ES-I3 (cell line): Measurements from ENCODE around the gene CTIF.

Source experiments
- H3K36me3 ChIP-seq: 2 replicates; pipeline ENCODE4 v1.6.1; 2013; ENCODE audit warnings: mild to moderate bottlenecking, low read length, control low read depth, moderate library complexity; ENCODE audit not compliant: insufficient read depth
- H3K4me1 ChIP-seq: 2 replicates; pipeline ENCODE4 v1.6.1; 2013; ENCODE audit warnings: mild to moderate bottlenecking, control low read depth, low read length; ENCODE audit not compliant: insufficient read depth
- H3K9ac ChIP-seq: 2 replicates; pipeline ENCODE4 v1.6.1; 2013; ENCODE audit warnings: low read depth, mild to moderate bottlenecking, low read length, moderate library complexity
- H3K9me3 ChIP-seq: 2 replicates; pipeline ENCODE4 v1.6.1; 2013; ENCODE audit warnings: mild to moderate bottlenecking, low read length, moderate library complexity; ENCODE audit not compliant: control insufficient read depth, insufficient read depth

The CTIF gene

DNA sequence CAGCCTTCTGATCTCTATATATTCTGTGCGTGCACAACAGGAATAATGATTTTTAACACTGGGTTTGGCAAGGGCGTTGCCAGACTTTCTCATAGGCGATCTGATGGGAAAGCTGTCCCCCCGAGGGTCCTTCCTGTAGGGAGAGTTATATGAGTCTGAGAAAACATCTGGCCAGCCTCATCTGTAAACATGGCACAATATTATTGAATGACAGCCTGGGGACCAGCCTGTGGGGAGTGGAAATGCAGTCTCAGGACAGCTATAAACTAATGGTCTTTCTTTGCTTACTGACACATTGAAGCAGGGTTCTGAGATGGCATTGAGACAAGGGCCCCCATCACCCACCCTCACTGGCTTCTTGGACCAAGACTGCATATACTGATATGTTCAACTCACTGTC lies 62.5 kb downstream of the CTIF start:
- Histone ChIP-seq H3K36me3 (no peaks in the 10 kb centered on the region), H3K4me1 (0 out of 2 replicates have a peak, but pooled peaks cover 3% of the 10 kb centered on the region)

DNA sequence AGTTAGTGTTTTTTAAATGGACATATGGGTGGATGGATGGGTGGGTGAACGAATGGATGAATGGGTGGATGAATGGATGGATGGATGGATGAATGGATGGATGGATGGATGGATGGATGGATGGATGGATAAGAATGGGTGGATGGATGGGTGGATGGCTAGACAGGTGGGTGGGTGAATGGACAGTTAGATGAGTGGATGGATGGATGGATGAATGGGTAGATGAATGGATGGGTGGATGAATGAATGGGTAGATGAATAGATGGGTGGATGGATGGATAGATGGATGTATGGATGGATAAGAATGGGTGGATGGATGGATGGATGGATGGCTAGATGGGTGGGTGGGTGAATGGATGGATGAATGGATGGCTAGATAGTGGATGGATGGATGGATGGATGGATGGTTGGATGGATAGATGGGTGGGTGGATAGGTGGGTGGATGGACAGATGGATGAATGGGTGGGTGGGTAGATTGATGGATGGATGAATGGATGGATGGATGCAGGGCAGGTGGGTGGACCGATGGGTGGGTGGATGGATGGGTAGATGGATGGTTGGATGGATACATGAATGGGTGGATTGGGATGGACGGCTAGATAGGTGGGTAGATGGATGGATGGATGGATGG lies 64.0 kb downstream of the CTIF start:
- H3K36me3 ChIP-seq, result no peaks in the 10 kb centered on the region
- H3K9me3 ChIP-seq, result no peaks in the 10 kb centered on the region
- H3K9ac ChIP-seq, result no peak overlapping the region
- 0 out of 2 replicates have a peak, but pooled peaks cover 3% of the 10 kb centered on the region for H3K4me1 ChIP-seq

More for the DNA sequence above, 62.5 kb downstream of the CTIF start:
- Histone ChIP-seq H3K9me3 (no peaks in the 10 kb centered on the region), H3K9ac (no peak overlapping the region)

DNA sequence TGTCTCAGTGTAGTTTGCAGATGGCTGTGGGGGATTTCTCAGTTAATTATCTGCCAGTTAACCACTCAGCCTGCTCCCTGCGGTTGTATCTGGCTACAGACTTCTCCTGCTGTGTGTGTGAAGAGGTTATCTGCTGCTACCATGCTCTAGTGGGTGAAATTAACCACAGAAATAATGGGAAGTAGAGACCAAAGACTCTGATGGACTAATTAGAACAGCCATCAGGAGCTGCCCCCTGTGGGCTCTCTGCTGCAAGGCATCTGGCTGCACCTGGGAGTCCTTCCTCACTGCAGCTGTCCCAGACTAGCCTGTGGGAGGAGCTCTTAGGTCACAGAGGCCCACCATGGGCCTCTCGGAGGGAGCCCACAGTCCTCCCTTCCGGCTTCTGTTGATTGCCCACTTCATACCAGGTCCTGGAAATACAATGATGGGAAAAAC lies 66.6 kb downstream of the CTIF start:
- no peaks in the 10 kb centered on the region for H3K36me3 ChIP-seq
- H3K9me3 ChIP-seq, result no peaks in the 10 kb centered on the region
- no peak overlapping the region for H3K9ac ChIP-seq
- H3K4me1 ChIP-seq, result 0 out of 2 replicates have a peak, but pooled peaks cover 3% of the 10 kb centered on the region

DNA sequence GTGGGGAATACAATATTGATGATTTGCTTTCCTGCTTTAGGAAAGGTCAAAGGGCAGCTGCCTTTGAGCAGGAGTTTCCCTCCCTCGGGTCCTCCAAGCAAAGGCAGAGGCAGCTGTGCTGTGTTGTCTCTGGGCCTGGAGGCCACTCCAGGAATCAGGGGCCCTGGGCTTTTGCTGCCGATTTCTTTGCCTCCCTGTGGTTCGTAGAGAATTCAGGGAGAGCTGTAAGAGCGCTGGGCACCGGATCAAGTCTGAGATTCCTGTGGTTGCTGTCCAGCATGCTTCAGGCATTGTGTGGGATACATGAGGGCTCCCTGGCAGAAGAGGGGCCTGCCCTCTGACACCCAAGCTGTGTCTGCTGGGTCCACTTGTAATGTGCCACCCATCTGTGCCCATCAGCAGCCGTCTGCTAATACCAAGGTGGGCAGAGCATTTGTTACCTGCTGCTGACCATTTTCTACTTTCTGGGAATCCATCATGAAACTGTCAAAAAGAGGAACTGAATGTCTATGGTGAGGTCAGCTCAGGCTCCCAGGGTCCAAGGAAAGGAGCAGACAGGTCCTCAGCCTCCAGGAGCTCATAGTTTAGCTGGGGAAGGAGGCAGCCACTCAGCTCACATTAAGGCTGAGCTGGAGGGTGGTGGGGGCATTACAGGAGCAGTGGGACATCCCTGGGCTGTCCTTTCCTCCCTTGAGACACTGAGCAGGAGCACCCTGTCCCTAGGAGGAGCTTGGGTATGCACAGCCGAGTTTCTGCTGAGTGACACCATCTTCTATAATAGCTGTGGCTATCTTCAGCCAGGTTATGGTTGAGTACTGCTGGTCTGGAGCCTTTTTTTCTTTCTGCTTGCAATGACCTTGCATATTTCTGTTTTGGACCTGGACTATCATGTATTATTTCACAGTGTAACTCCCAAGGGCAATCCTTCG lies 68.5 kb downstream of the CTIF start:
- Histone ChIP-seq H3K9me3 (no peaks in the 10 kb centered on the region), H3K36me3 (no peaks in the 10 kb centered on the region), H3K9ac (no peak overlapping the region), H3K4me1 (0 out of 2 replicates have a peak, but pooled peaks cover 3% of the 10 kb centered on the region)

GRCh38 chr18:48608581-48608980 lies 69.8 kb downstream of the CTIF start:
- no peak overlapping the region for H3K9ac ChIP-seq
- H3K36me3 ChIP-seq, result no peaks in the 10 kb centered on the region
- 0 out of 2 replicates have a peak, but pooled peaks cover 3% of the 10 kb centered on the region for H3K4me1 ChIP-seq
- no peaks in the 10 kb centered on the region for H3K9me3 ChIP-seq

- 0 out of 2 replicates have a peak, but pooled peaks cover 3% of the 10 kb centered on the region for H3K4me1 ChIP-seq
- no peaks in the 10 kb centered on the region for H3K9me3 ChIP-seq
- H3K9ac ChIP-seq, result no peak overlapping the region
- no peaks in the 10 kb centered on the region for H3K36me3 ChIP-seq
These were observed 70.3 kb downstream of the CTIF start for GRCh38 chr18:48609114-48609513.

DNA sequence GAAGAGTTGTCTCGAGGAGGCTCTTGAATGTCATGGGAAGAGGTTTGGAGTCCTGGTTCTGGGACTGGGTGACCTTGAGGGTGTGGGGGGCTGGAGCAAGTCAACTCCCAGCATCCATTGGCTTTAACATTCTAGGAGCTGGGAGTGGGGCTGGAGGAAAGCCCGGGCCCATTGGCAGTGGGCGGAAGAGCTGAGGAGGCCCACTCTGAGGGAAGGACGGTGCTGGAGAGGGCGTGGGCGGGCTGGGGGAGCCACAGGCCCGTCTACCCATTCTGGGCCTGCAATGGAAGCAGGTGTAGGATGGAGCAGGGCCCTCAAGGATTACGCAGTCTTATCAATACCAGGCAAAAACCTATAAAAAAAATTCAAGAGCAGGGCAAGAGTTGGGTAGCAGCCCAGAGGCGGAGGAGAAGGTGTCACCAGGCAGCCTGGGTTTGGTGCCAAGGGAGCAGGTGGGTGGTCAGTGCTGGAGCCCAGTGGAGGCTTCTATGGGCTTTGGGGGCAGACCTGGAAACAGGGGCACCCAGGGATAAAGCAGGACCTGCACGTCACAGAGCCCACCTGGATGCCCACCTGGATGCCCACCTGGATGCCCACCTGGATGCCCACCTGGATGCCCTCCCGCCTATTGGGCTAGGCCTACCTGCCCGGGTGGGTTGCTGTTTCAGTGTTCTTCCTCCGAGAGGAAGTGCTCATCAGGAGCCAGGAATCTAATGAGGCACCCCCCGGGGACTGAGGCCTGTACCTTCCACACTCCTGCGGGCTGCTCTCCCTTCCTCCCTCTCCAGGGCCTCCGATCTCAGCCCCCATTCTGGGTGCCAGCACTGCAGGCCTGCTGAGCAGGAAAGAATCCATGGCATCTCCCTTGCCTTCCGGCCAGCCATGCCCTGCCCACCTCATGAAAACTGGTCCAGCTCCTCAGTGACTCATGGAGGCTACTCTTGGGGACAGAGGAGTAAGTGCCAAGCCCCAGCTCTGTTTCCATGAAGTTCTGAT lies 71.3 kb downstream of the CTIF start:
- H3K36me3 ChIP-seq, result no peaks in the 10 kb centered on the region
- H3K9me3 ChIP-seq, result no peaks in the 10 kb centered on the region
- H3K4me1 ChIP-seq, result 0 out of 2 replicates have a peak, but pooled peaks cover 2% of the 10 kb centered on the region
- H3K9ac ChIP-seq, result no peak overlapping the region

DNA sequence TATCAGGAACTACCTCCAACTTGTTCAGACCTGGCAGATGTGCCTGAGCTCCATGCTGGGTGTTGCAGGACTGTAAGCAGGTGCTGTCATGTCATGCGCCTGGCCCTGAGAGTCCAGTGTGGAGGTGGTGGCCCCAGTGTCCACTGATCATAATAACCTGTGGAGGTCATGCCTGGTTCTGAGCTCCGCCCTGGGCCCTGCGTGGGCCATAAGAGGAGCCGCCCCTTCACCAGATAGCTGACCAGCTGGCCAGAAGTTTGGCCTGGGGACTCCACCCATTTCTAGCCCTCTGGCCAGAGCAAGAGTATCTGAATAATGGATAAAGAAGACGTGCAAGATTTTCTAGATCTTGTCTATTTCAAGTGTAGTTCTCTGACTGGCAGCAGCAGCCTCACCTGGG lies 72.4 kb downstream of the CTIF start:
- Histone ChIP-seq H3K9ac (no peak overlapping the region), H3K4me1 (no peaks in the 10 kb centered on the region), H3K9me3 (no peaks in the 10 kb centered on the region), H3K36me3 (no peaks in the 10 kb centered on the region)

DNA sequence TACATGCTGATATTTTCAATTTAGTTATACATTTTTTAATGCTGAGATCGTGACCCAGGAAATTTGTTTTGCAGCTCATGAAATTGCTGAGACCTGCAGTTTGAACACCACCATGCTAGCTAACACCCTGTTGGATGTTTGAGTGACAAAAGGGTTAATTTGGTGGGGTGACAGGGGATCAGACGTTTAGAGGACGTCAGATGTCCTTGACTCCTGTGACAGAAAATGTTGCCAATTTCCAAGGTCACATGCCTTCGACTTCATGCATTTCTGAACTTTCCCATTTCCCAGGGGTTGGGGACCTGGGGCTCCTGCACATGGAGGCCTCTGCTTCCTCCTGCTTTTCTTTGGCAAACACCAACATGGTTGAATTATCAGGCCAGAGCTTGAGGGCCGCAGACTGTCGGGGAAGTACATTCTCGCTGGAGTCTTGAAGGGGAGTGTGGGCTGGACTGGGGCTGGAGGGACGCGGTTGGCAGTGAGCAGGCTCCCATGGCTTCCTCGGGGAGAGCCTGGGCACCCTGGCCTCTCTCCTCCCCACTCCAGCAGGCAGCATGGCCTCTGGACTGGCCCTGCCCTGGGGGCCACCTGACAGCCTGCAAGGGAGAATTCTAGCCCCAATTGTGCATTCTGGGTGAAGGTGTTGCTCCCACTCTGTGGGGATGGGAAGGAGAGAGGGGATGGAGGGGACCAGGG lies 73.1 kb downstream of the CTIF start:
- Histone ChIP-seq H3K4me1 (no peaks in the 10 kb centered on the region), H3K36me3 (no peaks in the 10 kb centered on the region), H3K9ac (no peak overlapping the region), H3K9me3 (no peaks in the 10 kb centered on the region)

DNA sequence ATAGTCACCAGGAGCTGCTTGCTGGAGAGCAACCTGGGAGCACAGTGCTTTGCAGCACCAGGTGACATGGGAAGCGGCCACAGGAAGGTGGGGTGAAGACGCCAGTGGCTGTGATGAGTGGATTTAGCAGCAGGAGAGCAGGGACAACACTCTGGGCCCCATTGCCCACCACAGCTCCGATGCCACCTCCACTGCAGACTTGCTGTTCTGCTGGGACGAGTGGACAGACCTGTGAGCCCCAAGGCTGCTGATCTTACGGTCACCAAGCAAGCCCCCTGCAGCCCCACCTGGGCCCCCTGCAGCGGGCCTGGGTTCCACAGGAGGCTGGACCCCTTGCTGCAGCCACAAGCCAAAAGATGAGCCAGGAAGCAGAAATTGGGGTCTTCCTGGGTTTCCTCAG lies 73.7 kb downstream of the CTIF start:
- Histone ChIP-seq H3K4me1 (no peaks in the 10 kb centered on the region), H3K9ac (no peak overlapping the region), H3K36me3 (no peaks in the 10 kb centered on the region), H3K9me3 (no peaks in the 10 kb centered on the region)

DNA sequence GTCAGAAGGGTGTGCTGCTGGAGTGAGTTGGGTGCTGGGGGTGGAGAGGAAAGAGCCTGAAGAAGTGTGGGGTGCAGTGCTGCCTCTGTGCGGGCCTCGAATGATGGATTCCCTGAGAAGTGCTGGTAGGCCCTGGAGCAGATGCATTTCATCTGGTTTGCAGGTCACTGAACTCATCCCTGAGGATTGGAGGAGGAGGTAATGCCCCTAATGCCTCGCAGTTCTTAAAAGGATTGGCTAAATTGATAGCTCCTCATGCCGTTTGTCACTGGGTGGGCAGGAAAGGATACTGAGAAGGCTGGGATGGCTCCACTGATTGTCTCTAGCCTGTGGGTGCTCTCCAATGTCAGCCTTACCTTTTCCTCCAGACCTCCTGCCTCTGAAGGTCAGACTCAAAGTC lies 74.1 kb downstream of the CTIF start:
- H3K4me1 ChIP-seq, result 0 out of 2 replicates have a peak, but pooled peaks cover 1% of the 10 kb centered on the region
- no peaks in the 10 kb centered on the region for H3K9me3 ChIP-seq
- H3K36me3 ChIP-seq, result no peaks in the 10 kb centered on the region
- H3K9ac ChIP-seq, result no peak overlapping the region

GRCh38 chr18:48613589-48614404 lies 75.0 kb downstream of the CTIF start:
- Histone ChIP-seq H3K4me1 (0 out of 2 replicates have a peak, but pooled peaks cover 5% of the 10 kb centered on the region), H3K9ac (no peak overlapping the region), H3K36me3 (no peaks in the 10 kb centered on the region), H3K9me3 (no peaks in the 10 kb centered on the region)
